Measurements from ENCODE around the gene IFITM1.
"Not testable (repeated sequence)": the region's sequence is repeated elsewhere in the genome, so short reads cannot be mapped to it uniquely, and the experiment has no call there.

The IFITM1 gene

DNA sequence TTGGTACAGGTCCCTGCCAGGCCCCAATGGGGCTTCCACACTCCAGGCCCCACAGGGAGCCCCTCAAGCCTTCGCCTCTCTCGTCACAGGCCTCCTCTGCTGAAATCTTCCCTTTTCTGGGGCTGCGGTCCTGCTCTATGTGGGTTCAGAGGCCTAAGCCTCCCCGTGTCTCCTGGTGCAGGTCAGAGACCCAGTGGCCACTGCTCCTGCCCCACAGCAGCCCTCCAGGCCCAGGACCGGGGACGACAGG, 12.7 kb downstream of the IFITM1 start:
- DNase-seq (ENCODE audit: low spot score): no peak

DNA sequence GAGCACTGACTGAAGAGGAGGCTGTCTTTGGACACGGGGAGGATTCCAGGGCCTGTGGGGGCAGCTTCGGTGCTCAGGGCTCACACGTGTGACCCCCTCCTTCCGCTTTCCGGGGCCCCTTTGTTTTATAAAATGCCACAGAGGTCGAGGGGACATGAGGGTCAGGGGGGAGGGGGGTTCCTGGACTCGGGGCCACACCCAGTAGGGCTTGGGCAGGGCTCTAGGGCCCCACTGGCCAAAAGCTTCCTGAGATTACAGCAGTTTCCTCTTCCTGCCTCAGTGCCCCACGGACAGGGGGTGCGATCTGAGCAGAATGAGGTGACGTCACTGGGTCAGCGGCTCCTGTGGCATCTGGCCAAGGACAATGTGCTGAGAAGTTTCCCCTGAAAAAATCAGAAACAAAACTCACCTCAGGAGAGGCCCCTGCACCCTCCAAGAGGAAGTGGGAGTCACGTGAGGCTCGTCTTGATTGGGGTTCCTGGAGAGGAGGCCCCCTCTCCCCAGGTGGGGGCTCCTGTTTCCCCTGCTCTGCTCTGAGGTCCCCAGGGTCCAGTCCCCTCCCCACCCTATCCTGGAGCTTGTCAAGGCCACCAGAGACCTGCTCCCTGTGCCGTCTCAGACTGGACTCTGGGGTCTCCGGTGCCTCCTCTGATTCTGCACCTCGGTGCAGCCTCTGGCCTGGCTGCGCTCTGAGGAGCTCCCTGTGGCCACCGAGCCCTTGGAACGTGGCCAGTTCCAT, 13.2 kb downstream of the IFITM1 start:
- no peak for DNase-seq (ENCODE audit: low spot score)

GRCh38 chr11:327581-327923, 13.7 kb downstream of the IFITM1 start:
- DNase-seq (ENCODE audit: low spot score): no peak

DNA sequence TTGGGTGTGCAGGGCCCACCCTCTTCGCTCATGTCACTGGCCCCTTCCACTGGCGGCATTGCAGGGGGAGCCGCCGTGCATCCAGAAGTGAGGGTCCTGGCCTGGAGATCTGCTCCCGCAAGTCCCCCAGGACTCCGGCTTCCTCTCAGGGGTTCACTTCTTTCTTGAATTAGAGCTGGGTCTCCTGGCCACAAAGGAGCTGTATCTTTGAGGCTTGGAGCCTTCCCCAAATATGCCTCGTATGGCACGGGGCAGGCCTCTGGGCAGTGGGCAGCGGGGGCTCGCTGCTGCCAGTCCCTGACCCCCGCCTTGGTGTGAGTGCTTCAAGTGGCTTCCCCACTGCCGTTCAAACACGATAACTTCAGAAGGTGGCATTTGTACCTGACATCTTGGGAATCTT, 14.2 kb downstream of the IFITM1 start:
- no peak for DNase-seq (ENCODE audit: low spot score)

GRCh38 chr11:328516-329100, 14.8 kb downstream of the IFITM1 start:
- not testable (repeated sequence) for DNase-seq (ENCODE audit: low spot score)

DNA sequence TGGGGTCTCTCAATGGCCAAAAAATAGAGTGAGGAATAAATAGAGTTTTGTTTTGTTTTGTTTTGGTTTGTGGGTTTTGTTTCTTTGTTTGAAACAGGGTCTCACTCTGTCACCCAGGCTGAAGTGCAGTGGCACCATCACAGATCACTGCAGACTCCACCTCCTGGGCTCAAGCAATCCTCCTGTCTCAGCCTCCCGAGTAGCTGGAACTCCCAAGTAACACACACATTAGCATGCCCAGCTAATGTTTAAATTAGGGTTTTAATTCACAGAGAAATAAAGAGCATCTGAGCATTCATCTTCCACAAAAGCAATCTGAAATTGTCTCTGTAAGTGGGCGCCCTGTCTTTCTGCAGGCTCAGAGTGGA, 16.0 kb downstream of the IFITM1 start:
- DNase-seq (ENCODE audit: low spot score): no peak

- DNase-seq (ENCODE audit: low spot score): no peak
Observed at GRCh38 chr11:330307-330693, 16.5 kb downstream of the IFITM1 start.

DNA sequence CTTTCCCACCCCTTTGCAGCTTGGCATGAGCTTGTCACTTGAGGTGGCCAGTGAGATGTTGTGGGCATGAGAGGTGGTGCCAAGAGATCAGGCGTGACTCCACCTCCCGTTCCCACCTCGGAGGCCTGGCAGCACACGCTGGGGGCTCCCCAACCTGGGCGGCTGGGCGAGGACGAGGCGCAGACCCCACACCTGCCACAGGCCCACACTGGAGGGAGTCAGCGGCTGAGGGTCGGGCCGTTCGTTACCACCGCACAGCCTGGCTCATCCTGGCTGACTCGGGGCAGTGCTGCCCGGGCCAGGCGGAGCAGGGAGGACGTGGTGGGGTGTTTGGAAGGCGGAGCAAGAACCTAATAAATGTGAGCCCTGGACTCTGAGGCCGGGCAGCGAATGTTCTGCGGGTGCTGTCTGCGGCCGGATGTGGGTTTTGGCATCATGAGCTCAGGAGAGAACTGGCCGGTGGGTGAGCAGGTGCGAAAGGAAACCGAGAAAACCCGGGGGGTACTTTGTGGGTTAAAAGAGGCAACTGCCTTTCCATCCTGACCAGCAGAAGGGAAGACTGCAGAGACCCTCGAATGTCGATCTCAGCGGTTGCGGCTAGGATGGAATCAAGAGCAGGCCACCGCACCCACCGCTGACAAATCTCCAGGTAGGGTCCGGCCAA, 17.0 kb downstream of the IFITM1 start:
- no peak for DNase-seq (ENCODE audit: low spot score)

DNA sequence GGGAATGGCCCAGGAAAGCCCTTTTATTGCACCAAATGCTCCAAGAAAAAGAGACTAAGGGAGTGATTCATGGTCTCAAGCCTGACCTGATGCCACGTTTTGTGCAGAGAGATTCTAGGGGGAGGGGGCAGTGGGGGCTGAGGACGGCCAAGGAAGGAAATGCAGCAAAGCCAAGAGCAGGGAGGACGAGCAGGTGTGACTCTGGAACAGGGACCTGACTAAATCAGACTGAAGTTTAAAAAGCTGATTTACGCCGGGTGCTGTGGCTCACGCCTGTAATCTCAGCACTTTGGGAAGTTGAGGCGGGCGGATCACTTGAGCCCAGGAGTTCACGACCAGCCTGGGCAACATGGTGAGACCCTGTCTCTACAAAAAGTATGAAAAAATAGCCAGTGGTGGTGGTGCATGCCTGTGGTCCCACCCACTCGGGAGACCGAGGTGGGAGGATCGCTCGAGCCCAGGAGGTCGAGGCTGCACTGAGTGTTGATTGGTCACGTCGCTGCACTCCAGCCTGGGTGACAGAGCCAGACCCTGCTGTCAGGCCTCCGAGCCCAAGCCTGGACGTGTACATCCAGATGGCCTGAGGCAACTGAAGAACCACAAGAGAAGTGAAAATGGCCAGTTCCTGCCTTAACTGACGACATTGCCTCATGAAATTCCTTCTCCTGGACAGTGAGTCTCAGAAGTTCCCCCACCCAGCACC, 17.7 kb downstream of the IFITM1 start:
- no peak for DNase-seq (ENCODE audit: low spot score)

DNA sequence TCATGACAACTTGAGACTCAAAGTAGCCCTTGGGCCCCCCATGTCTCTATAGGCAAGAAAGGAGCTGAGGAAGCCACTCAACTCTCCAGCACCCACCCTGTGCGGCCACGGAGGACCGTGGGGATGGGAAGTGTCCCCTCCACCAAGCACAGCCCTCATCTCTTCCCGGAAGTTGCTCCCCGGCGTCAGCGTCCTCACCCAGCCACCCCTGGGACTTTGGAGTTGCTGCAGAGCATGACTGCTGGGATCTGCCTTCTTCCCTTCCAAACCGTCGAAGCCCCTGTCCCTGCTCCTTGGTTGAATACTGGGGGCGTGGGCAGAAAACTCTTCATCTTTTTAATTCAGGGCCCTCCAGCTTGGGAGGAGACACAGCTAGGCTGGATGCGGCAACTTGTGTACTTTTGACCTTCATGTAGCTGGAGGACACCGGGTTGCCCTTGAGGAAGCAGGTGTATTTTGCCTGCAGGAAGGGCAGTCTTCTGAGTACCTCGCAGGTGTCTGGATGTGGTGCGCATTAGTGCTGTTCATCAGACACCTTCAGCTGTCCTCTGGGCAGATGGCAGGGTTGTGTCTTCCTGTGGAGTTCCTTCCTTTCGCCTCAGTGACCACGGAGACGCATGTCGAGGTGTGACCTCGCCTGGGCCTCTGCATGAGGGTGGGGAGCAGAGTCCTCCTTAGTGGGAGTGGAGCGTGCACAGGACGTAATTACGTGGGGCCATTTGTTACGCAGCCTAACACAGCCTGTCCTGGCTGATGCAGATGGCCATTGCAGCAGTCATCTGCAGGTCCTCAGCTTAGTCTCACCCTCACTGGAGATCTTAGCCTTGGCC, 19.0 kb downstream of the IFITM1 start:
- no peak for DNase-seq (ENCODE audit: low spot score)

DNA sequence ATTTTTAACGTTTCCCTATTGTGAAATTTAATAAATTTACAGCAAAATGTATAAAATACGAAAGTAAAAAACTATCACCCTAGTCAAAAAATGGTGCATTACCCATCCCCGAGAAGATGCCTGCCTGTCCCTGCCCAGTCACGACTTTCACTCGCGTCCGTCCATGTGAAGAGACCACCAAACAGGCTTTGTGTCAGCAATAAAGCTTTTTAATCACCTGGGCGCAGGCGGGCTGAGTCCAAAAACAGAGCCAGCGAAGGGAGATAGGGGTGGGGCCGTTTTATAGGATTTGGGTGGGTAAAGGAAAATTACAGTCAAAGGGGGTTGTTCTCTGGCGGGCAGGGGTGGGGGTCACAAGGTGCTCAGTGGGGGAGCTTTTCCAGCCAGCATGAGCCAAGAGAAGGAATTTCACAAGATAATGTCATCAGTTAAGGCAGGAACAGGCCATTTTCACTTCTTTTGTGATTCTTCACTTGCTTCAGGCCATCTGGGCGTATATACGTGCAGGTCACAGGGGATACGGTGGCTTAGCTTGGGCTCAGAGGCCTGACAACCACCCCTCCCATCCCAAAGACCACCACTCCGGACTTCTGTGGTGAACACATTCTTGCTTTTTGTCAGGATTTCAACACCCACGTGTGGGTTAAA, 19.9 kb downstream of the IFITM1 start:
- DNase-seq (ENCODE audit: low spot score): not testable (repeated sequence)

DNA sequence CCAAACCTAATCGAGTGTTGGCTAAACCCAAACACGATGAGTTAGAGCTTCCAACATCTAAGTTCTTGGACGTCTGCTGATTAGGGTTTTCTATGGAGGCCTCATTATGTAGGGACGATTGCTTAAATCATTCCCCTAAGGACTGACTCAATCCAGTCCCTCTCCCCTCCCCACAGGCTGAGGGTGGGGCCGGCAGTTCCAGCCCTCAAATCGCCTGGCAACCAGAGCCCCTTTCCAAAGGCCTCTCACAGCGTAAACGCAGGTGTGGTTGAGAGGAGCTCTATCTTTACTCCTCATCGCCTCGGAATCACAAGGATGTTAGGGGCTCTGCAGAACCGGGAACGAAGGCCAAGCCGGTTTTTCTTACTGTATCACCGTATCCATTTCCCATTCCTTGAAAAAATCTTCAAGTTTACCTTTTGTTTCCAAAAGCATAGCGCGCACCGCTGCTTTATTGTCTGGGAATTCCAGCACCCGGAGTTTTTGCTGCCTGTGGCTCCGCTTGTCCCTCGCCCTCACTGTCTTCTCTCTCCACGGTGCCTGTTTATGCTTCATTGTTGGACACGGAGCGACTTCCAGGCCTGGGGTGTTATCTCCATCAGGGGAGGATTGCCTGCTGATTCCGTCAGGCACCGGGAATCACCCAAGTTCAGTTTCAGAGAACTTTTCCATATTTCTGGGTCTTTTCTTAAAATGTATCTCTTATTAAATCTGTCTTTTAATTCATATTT, 20.6 kb downstream of the IFITM1 start:
- DNase-seq (ENCODE audit: low spot score): no peak

DNA sequence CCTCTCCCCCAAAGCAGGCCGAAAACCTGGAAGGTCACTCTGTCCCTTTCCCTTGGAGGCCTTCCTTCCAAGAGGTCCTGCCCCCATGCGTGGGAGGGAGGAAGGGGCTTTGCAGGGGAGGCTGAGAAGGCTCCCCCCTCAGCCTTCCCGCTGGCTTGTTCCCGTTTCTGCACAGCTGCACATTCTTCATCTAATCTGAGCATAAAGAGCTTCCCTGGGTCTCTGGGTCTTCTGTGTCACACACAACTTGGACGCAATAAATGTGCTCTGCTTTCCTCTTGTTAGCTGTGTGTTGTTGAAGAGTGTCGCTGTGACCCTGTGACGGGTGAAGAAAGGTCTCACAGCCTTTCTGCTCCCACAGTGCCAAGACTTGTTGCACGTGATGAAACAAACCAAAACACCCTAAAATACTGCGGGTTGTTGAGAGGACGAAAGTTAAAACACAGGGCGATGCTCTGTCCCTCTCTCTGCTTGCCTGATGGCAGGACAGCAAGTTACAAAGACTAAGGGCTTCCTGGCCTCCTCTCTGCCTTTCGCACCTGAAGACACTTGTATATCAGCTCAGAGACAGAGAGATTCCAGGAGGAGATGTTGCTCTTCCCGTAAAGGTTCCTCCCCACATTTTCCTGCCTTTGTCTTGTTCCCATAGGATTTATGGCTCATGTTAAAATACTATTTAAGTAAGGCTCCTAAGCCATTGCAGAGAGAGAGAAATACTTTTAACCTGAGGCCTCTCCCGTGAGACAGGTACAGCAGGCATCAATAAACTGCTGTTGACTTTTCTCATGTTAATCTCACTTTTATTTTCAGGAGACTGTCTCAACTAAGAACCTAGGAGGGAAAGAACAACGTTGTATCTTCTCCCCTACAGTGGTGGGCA, 22.2 kb downstream of the IFITM1 start:
- no peak for DNase-seq (ENCODE audit: low spot score)

- no peak for DNase-seq (ENCODE audit: low spot score)
Observed at GRCh38 chr11:336659-337198, 22.9 kb downstream of the IFITM1 start.

- no peak for DNase-seq (ENCODE audit: low spot score)
Observed at GRCh38 chr11:337711-338110, 23.9 kb downstream of the IFITM1 start.

- no peak for DNase-seq (ENCODE audit: low spot score)
Observed at GRCh38 chr11:339963-340362, 26.1 kb downstream of the IFITM1 start.

DNA sequence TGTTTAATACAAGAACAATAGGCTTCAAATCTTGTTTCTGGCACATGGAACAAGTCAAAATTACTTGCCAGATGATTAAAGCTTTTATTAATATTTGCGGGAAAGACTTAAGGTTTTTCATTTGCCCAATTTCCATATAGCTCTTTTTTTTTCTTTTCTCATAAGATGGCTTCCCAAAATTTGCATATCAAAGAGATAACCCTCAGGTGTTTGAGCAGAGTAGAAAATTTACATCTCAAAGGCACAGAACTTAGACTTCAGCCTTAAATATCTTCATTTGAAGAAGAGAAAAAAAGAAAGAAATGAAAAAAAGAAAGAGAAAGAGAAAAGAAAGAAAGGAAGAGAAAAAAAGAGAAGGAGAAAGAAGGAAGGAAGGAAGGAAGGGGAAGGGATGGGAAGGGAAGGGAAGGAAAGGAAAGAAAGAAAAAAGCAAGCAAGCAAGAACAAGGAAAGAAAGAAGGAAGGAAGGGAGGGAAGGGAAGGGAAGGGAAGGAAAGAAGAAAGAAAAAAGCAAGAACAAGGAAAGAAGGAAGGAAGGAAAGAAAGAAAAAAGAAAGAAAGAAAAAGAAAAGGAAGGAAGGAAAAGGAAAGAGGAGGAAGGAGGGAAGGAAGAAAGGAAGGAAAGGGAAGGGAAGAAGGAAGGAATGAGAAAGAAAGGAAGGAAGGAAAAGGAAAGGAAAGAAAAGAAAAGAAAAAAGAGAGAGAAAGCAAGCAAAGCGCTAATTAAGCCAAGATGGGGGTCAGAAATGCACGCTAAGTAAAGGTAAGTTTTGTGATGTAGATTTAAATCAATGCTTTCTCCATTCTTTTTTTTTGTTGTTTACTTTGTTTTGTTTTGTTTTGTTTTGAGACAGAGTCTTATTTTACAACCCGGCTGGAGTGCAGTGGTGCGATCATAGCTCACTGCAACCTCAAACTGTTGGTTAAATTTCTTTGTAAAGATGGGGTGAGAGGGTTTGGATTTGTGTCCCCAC, 27.0 kb downstream of the IFITM1 start:
- no peak for DNase-seq (ENCODE audit: low spot score)

DNA sequence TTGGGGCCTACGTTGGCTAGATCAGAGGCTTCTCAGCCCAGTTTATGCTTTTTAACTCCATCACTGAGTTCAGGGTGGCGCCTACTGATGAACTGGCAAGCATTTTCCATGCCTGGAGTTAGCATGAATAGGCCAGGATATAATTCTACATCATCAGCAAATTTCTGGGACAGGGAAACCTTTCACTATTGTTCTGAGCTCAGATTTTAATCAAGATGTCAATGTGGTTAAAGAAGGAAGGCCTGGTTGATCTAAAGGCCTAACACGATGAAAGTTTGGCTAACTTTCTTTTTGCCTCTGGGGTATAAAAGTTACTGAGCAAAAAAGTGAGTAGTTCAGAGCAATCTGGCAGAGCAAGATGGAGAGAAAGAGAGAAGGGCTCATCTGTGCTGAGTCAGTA, 28.5 kb downstream of the IFITM1 start:
- DNase-seq (ENCODE audit: low spot score): no peak
